Left ventricle myocardium inferior (tissue), 1 donor: ENCODE results near the gene EPHA4. TPM values are rescaled to one million over a fixed set of nuclear protein-coding genes. Genes with fewer than 3 reads are reported as not detected.
A peak's percentile ranks its signal among the peaks of the same experiment; 100 is the strongest.

ENCODE experiments used
- DNase-seq: peaks from one replicate; pipeline ENCODE4 v3.0.0-alpha.2; 2020
- H3K27ac ChIP-seq: fragments of 200-600 bp; replicated peaks from 2 replicates; pipeline ENCODE4 v1.8.0; 2021
- H3K27me3 ChIP-seq: fragments of 200-600 bp; 2 replicates; pipeline ENCODE4 v1.8.0; 2021; ENCODE audit warnings: low read depth
- H3K36me3 ChIP-seq: fragments of 200-600 bp; 2 replicates; pipeline ENCODE4 v1.8.0; 2021
- H3K4me1 ChIP-seq: fragments of 200-600 bp; 2 replicates; pipeline ENCODE4 v1.8.0; 2021
- H3K4me3 ChIP-seq: fragments of 200-600 bp; 2 replicates; pipeline ENCODE4 v1.8.0; 2021; ENCODE audit warnings: mild to moderate bottlenecking, moderate library complexity
- H3K9me3 ChIP-seq: fragments of 200-600 bp; replicated peaks from 2 replicates; pipeline ENCODE4 v1.8.0; 2021
- CTCF ChIP-seq: fragments of 200-600 bp; IDR thresholded peaks from 2 replicates; pipeline ENCODE4 v1.8.0; 2021; ENCODE audit warnings: antibody characterized with exemption, mild to moderate bottlenecking, borderline replicate concordance
- intact Hi-C: fragments of 100-400 bp; cut with micrococcal nuclease; formaldehyde crosslinking; loops from one replicate; pipeline ENCODE4 v1.11.0; 2022
- long read RNA-seq: library from polyadenylated mRNA; unstranded; transcript quantifications from one replicate; pipeline ENCODE4 v2.0.0, GENCODE V29; 2021
- total RNA-seq: library from RNA; stranded (reverse); fragmentation: NEBNext Ultra II Directional; extraction: Animal tissue kit (Norgen Biotek cat#: 25700); gene quantifications from one replicate; pipeline ENCODE4 v1.2.1, GENCODE V29; 2021
- donor health status: DM: no; HTN: yes; CAD: no; lungs with severe emphysema.

The EPHA4 gene
- 40.6 TPM for total RNA-seq
- long read RNA-seq, full-length matches to known transcripts = 16 of 19 reads
- long read RNA-seq, partial matches to known transcripts = 2 of 19 reads
- long read RNA-seq, other reads (novel, unspliced or antisense) = 1 of 19 reads

GRCh38 chr2:221572219-221572820, at the start of gene EPHA4:
Gene EPHA4 (minus strand): TSS chr2:221572304. CDS start chr2:221572248, 56 bp downstream.
- H3K4me1 ChIP-seq = peaks cover 61% of the 10 kb centered on the region

GRCh38 chr2:221618007-221618406, 45.9 kb upstream of the EPHA4 start:
- TF ChIP-seq CTCF = no peak
- no peak overlapping the region for H3K4me3 ChIP-seq
- no peaks in the 10 kb centered on the region for H3K9me3 ChIP-seq
- no peak overlapping the region for H3K27ac ChIP-seq
- H3K4me1 ChIP-seq = no peaks in the 10 kb centered on the region
- H3K27me3 ChIP-seq = no peaks in the 10 kb centered on the region
- intact Hi-C loops = no loop called here
- no peaks in the 10 kb centered on the region for H3K36me3 ChIP-seq
- no peak for DNase-seq

More at GRCh38 chr2:221572219-221572820, at the start of gene EPHA4:
- Histone ChIP-seq H3K27ac (peak within 1 kb of the TSS; percentile 93), H3K36me3 (no peaks in the 10 kb centered on the region), H3K27me3 (peaks cover 44% of the 10 kb centered on the region), H3K4me3 (peak within 1 kb of the TSS; percentile 89), H3K9me3 (no peaks in the 10 kb centered on the region)
- TF ChIP-seq CTCF = peak; percentile 55
- intact Hi-C loops = loop anchor here (10.0 kb wide), 1 partner anchor 468 kb away; no protein-coding TSS in a partner anchor
- DNase-seq = peak; percentile 89

- Histone ChIP-seq H3K4me1 (no peaks in the 10 kb centered on the region), H3K27me3 (no peaks in the 10 kb centered on the region), H3K9me3 (no peaks in the 10 kb centered on the region), H3K4me3 (no peak overlapping the region), H3K27ac (no peak overlapping the region), H3K36me3 (no peaks in the 10 kb centered on the region)
- DNase-seq = no peak
- TF ChIP-seq CTCF = no peak
- intact Hi-C loops = no loop called here
These were observed 44.5 kb upstream of the EPHA4 start for GRCh38 chr2:221616561-221616960.

- intact Hi-C loops = no loop called here
These were observed 42.2 kb upstream of the EPHA4 start for GRCh38 chr2:221614274-221614673.

GRCh38 chr2:221612800-221613199, 40.7 kb upstream of the EPHA4 start:
- H3K36me3 ChIP-seq = no peaks in the 10 kb centered on the region
- intact Hi-C loops = no loop called here
- no peak for DNase-seq
- no peak for TF ChIP-seq CTCF
- peaks cover 13% of the 10 kb centered on the region for H3K27me3 ChIP-seq
- H3K9me3 ChIP-seq = no peaks in the 10 kb centered on the region
- H3K4me3 ChIP-seq = no peak overlapping the region
- H3K4me1 ChIP-seq = no peaks in the 10 kb centered on the region
- no peak overlapping the region for H3K27ac ChIP-seq

More at GRCh38 chr2:221614274-221614673, 42.2 kb upstream of the EPHA4 start:
- DNase-seq = no peak
- H3K9me3 ChIP-seq = no peaks in the 10 kb centered on the region
- H3K4me3 ChIP-seq = no peak overlapping the region
- no peaks in the 10 kb centered on the region for H3K36me3 ChIP-seq
- peaks cover 13% of the 10 kb centered on the region for H3K27me3 ChIP-seq
- TF ChIP-seq CTCF = no peak
- H3K27ac ChIP-seq = no peak overlapping the region
- no peaks in the 10 kb centered on the region for H3K4me1 ChIP-seq
